KMS-11 (cell line): ENCODE results near the gene ADGRG4.

ENCODE experiments used
- H2AFZ ChIP-seq: fragments of 200-600 bp; sonication (generic); 2 replicates; pipeline ENCODE4 v1.6.1; 2016; ENCODE audit warnings: antibody characterized with exemption, mixed run types, low read depth
- H3K27ac ChIP-seq: fragments of 200-600 bp; sonication (generic); 2 replicates; pipeline ENCODE4 v1.6.1; 2016; ENCODE audit warnings: mild to moderate bottlenecking, mixed run types
- H3K27me3 ChIP-seq: fragments of 200-600 bp; sonication (generic); 2 replicates; pipeline ENCODE4 v1.6.1; 2017; ENCODE audit warnings: mild to moderate bottlenecking, low read depth, mixed run types, moderate library complexity; ENCODE audit not compliant: insufficient read depth
- H3K36me3 ChIP-seq: fragments of 200-600 bp; sonication (generic); 2 replicates; pipeline ENCODE4 v1.6.1; 2017; ENCODE audit warnings: mild to moderate bottlenecking, mixed run types; ENCODE audit not compliant: insufficient read depth
- H3K4me1 ChIP-seq: fragments of 200-600 bp; sonication (generic); 2 replicates; pipeline ENCODE4 v1.6.1; 2016; ENCODE audit warnings: mild to moderate bottlenecking, low read depth, mixed run types; ENCODE audit not compliant: poor library complexity, severe bottlenecking
- H3K4me2 ChIP-seq: fragments of 200-600 bp; sonication (generic); 2 replicates; pipeline ENCODE4 v1.7.0; 2016; ENCODE audit warnings: mild to moderate bottlenecking, mixed run types
- H3K4me3 ChIP-seq: fragments of 200-600 bp; sonication (generic); IDR thresholded peaks from 2 replicates; pipeline ENCODE4 v1.6.1; 2017; ENCODE audit warnings: low read depth, low read length, mixed read lengths; ENCODE audit not compliant: insufficient read depth
- H3K79me2 ChIP-seq: fragments of 200-600 bp; sonication (generic); 2 replicates; pipeline ENCODE4 v1.6.1; 2016; ENCODE audit warnings: low read depth, mixed run types; ENCODE audit not compliant: insufficient read depth
- H3K9ac ChIP-seq: fragments of 200-600 bp; sonication (generic); 2 replicates; pipeline ENCODE4 v1.6.1; 2016; ENCODE audit warnings: mild to moderate bottlenecking, mixed run types
- H4K20me1 ChIP-seq: fragments of 200-600 bp; sonication (generic); 2 replicates; pipeline ENCODE4 v1.6.1; 2016; ENCODE audit warnings: mild to moderate bottlenecking, mixed run types; ENCODE audit not compliant: insufficient read depth
- TF ChIP-seq, protein P1 (sequence below): fragments of 200-600 bp; sonication (generic); conservative IDR thresholded peaks from 2 replicates; pipeline ENCODE4 v1.6.1; 2017; ENCODE audit warnings: low read depth, mild to moderate bottlenecking, antibody characterized with exemption, low read length, moderate library complexity, mixed read lengths

Gene ADGRG4

DNA sequence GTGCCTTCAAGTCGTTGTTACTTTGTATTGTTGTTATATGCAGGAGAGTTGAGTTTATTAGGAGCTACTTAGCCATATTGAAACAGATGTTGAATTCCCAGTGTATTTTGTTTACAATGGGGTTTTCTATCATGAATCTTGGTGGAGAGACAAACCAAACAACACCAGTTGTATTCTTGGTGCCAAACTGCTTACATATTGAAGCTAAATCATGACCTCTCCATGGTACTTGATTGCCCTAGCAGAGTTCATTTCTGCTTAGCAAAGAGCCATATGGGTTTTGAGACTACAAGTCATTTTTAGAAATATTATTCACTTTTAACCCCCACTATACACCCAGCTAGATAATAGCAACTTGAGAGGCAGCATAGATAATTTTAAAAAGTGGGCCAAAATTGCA, 85.4 kb downstream of the ADGRG4 start:
- H4K20me1 ChIP-seq = no peaks in the 10 kb centered on the region
- H3K4me3 ChIP-seq = no peak overlapping the region
- no peaks in the 10 kb centered on the region for H3K27me3 ChIP-seq
- H3K4me2 ChIP-seq = no peak overlapping the region
- H3K4me1 ChIP-seq = no peaks in the 10 kb centered on the region
- H2AFZ ChIP-seq = no peak overlapping the region
- TF ChIP-seq, protein P1, sequence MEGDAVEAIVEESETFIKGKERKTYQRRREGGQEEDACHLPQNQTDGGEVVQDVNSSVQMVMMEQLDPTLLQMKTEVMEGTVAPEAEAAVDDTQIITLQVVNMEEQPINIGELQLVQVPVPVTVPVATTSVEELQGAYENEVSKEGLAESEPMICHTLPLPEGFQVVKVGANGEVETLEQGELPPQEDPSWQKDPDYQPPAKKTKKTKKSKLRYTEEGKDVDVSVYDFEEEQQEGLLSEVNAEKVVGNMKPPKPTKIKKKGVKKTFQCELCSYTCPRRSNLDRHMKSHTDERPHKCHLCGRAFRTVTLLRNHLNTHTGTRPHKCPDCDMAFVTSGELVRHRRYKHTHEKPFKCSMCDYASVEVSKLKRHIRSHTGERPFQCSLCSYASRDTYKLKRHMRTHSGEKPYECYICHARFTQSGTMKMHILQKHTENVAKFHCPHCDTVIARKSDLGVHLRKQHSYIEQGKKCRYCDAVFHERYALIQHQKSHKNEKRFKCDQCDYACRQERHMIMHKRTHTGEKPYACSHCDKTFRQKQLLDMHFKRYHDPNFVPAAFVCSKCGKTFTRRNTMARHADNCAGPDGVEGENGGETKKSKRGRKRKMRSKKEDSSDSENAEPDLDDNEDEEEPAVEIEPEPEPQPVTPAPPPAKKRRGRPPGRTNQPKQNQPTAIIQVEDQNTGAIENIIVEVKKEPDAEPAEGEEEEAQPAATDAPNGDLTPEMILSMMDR = no peak
- H3K9ac ChIP-seq = no peak overlapping the region
- no peaks in the 10 kb centered on the region for H3K79me2 ChIP-seq
- no peaks in the 10 kb centered on the region for H3K36me3 ChIP-seq
- no peak overlapping the region for H3K27ac ChIP-seq

DNA sequence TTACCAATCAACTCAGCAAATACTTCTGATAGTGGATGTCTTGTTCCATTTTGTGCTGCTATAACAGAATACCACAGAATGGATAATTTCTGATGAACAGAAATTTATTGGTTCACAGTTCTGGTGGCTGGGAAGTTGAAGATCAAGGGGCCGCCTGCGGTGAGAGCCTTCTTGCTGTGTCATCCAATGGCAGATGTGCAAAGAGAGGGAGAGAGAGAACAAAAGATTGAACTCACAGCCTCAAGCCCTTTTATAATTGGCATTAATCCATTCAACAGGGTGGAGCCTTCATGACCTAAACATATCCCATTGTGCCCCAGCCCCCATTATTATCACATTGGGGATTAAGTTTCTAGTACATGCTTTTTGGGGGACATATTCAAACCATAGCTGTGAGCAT, 86.1 kb downstream of the ADGRG4 start:
- Histone ChIP-seq H3K36me3 (no peaks in the 10 kb centered on the region), H2AFZ (no peak overlapping the region), H3K4me1 (no peaks in the 10 kb centered on the region), H3K27ac (no peak overlapping the region), H3K4me3 (no peak overlapping the region), H3K79me2 (no peaks in the 10 kb centered on the region), H3K9ac (no peak overlapping the region), H3K4me2 (no peak overlapping the region), H4K20me1 (no peaks in the 10 kb centered on the region), H3K27me3 (no peaks in the 10 kb centered on the region)
- TF ChIP-seq, protein P1 = no peak

DNA sequence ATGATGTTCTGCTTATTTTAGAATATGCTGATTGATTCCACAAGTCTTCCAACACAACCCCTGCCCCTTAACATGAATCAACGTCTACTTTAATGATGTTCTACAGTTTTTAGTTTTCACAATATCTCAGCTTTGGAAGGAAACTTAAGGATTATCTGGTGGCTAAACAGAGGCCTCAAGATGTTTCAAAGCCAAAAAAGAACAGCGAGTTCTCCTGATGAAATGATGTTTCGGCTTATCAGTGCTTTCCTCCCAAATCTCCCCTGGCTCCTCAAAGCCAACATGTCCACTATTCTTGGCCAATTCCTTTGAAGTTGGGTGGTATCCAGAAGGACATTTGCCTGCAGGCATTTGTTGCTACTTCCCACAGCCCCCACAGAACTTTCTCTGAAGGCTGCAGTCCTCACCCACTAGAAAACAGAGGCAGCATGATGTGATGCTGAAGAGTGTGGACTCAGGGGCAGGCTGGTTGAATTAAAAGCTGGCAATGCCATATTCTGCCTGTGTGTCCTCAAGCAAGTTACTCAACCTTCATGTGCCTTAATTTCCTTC, 87.3 kb downstream of the ADGRG4 start:
- Histone ChIP-seq H3K36me3 (no peaks in the 10 kb centered on the region), H3K4me1 (no peaks in the 10 kb centered on the region), H3K9ac (no peak overlapping the region), H3K4me2 (no peak overlapping the region), H3K27ac (no peak overlapping the region), H3K27me3 (no peaks in the 10 kb centered on the region), H4K20me1 (no peaks in the 10 kb centered on the region), H3K4me3 (no peak overlapping the region), H2AFZ (no peak overlapping the region), H3K79me2 (no peaks in the 10 kb centered on the region)
- TF ChIP-seq, protein P1 = no peak

DNA sequence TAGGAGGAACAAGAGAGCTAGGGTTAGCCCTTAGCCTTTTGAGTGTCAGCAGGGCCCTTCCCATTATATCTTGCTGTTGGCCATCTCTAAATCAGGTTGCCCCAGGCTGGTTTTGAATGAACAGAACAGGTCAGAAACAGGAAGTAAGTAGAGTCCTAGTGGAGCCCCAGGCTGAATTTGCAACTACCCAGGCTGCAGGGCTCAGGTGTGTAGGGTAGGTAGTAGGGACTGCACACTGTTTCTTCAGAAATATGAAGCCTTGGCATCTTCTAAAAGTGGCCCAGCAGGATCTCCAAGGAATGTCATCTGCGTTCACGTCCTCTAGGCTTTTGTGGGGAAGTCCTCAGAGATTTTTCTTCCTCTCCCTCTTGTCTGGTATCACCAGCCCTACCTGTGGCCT, 90.2 kb downstream of the ADGRG4 start:
- H3K4me1 ChIP-seq = no peaks in the 10 kb centered on the region
- H2AFZ ChIP-seq = no peak overlapping the region
- no peaks in the 10 kb centered on the region for H3K79me2 ChIP-seq
- TF ChIP-seq, protein P1 = no peak
- no peaks in the 10 kb centered on the region for H3K36me3 ChIP-seq
- no peak overlapping the region for H3K9ac ChIP-seq
- no peak overlapping the region for H3K4me2 ChIP-seq
- no peaks in the 10 kb centered on the region for H4K20me1 ChIP-seq
- no peak overlapping the region for H3K4me3 ChIP-seq
- H3K27ac ChIP-seq = no peak overlapping the region
- H3K27me3 ChIP-seq = no peaks in the 10 kb centered on the region
